ENCODE data around the gene CNTNAP5. TPM values are rescaled to one million over a fixed set of nuclear protein-coding genes. Genes with fewer than 3 reads are reported as not detected.

Gene CNTNAP5
- total RNA-seq, 2 donors from 2014 or later = not detected

GRCh38 chr2:124534028-124534427 is 508.9 kb downstream of the CNTNAP5 start:
- Mint-ChIP-seq H3K27me3 (no peaks in the 10 kb centered on the region), H3K9me3 (peaks cover 17% of the 10 kb centered on the region), H3K4me1 (ENCODE audit: low read depth in 2 of 2) (no peaks in the 10 kb centered on the region), H3K27ac (no peak overlapping the region), H3K36me3 (no peaks in the 10 kb centered on the region), H3K4me3 (no peak overlapping the region)
- ATAC-seq (no peak), DNase-seq (ENCODE audit: low spot score) (no peak)

DNA sequence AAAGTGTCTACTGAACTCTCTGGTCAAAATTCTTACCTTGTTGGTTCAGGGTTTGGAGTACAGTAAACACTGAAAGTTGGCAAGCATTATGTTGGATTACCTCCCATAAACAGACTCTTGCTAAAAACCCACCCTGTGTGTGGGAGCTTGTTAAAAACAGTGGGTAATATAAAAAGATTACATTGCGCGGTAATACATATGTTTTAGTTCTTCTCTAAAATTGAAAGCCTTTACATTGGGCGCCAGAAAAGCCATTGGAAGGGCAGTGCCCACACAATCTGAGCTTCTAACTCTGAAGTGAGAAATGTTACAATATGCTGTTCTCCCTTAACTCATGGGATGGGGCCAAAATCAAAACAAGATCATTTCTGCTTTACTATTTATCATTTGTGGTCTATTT is 510.7 kb downstream of the CNTNAP5 start:
- H3K4me1 Mint-ChIP-seq (ENCODE audit: low read depth in 2 of 2) = no peaks in the 10 kb centered on the region
- DNase-seq (ENCODE audit: low spot score) (no peak), ATAC-seq (no peak)
- H3K4me3 Mint-ChIP-seq = no peak overlapping the region
- no peaks in the 10 kb centered on the region for H3K27me3 Mint-ChIP-seq
- H3K36me3 Mint-ChIP-seq = no peaks in the 10 kb centered on the region
- H3K27ac Mint-ChIP-seq = no peak overlapping the region
- peaks cover 13% of the 10 kb centered on the region for H3K9me3 Mint-ChIP-seq

- Mint-ChIP-seq H3K27ac (no peak overlapping the region), H3K36me3 (no peaks in the 10 kb centered on the region), H3K27me3 (no peaks in the 10 kb centered on the region), H3K4me1 (ENCODE audit: low read depth in 2 of 2) (no peaks in the 10 kb centered on the region), H3K9me3 (peaks cover 13% of the 10 kb centered on the region), H3K4me3 (no peak overlapping the region)
- DNase-seq (ENCODE audit: low spot score) (no peak), ATAC-seq (no peak)
These were observed 511.5 kb downstream of the CNTNAP5 start for GRCh38 chr2:124536591-124536990.

DNA sequence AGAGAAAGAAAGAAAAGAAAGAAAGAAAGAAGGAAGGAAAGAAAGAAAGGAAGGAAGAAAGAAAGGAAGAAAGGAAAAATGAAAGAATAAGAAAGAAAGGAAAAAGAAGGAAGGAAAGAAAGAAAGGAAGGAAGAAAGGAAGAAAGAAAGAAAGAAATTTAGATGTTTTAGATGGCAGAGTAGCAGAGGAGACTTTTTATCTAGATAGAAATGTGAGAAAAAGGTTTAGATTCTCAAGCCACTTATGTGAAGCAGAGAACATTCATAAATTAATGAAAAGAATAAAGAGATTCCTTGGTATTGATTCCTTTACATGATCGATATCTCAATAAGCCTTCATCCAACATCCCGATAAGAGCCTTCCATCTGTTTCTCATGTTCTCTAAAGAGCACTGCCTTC is 513.5 kb downstream of the CNTNAP5 start:
- Mint-ChIP-seq H3K27ac (no peak overlapping the region), H3K27me3 (no peaks in the 10 kb centered on the region), H3K9me3 (peaks cover 17% of the 10 kb centered on the region), H3K4me3 (no peak overlapping the region), H3K4me1 (ENCODE audit: low read depth in 2 of 2) (no peaks in the 10 kb centered on the region), H3K36me3 (no peaks in the 10 kb centered on the region)
- DNase-seq (ENCODE audit: low spot score) (no peak), ATAC-seq (no peak)

DNA sequence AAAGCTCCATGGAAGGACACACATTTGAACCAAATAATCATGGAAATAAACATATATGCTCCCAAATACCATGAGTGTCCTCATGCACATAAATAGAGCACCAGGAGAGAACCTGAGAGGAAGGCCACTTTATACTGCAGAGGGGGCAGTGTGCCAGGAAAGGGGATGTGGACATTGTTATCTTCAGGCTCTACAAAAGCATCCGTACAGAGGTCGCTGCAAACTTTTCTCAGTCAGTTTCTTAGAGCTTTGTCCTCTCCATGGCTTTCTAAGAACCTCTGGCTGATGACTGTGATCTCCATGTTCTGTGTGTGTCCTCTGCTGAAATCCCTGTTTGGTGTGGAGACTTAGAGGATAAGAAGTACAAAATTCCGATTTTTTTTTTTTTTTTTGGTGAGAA is 515.7 kb downstream of the CNTNAP5 start:
- no peaks in the 10 kb centered on the region for H3K36me3 Mint-ChIP-seq
- H3K4me1 Mint-ChIP-seq (ENCODE audit: low read depth in 2 of 2) = no peaks in the 10 kb centered on the region
- H3K27ac Mint-ChIP-seq = no peak overlapping the region
- no peak overlapping the region for H3K4me3 Mint-ChIP-seq
- H3K9me3 Mint-ChIP-seq = peaks cover 10% of the 10 kb centered on the region
- ATAC-seq (no peak), DNase-seq (ENCODE audit: low spot score) (no peak)
- H3K27me3 Mint-ChIP-seq = no peaks in the 10 kb centered on the region

- Mint-ChIP-seq H3K9me3 (peaks cover 7% of the 10 kb centered on the region), H3K4me3 (no peak overlapping the region), H3K27ac (no peak overlapping the region), H3K4me1 (ENCODE audit: low read depth in 2 of 2) (no peaks in the 10 kb centered on the region), H3K36me3 (no peaks in the 10 kb centered on the region), H3K27me3 (no peaks in the 10 kb centered on the region)
- ATAC-seq = no peak
- DNase-seq (ENCODE audit: low spot score) = no peak
These were observed 518.0 kb downstream of the CNTNAP5 start for GRCh38 chr2:124542932-124543640.

DNA sequence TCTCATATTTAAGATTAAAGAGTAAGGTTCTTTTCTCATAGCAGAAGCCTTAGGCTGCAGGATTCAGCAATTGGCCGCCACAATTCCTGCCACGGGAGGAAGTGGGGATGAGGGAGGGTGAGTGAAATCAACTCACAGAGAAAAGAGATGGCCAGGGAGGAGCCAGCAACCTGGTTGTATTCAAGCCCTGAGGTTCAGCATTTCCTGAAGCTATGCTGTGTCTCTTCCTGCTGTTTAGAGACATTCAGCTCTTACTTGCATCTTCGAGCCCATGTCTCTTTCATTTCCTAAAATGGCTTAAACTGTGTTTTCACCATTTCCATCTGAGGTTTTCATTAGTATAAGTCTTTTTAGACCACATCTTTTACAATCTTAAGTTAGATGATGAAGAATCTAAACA is 522.6 kb downstream of the CNTNAP5 start:
- DNase-seq (ENCODE audit: low spot score) (no peak), ATAC-seq (no peak)
- Mint-ChIP-seq H3K27ac (no peak overlapping the region), H3K9me3 (no peaks in the 10 kb centered on the region), H3K4me1 (ENCODE audit: low read depth in 2 of 2) (no peaks in the 10 kb centered on the region), H3K4me3 (no peak overlapping the region), H3K27me3 (no peaks in the 10 kb centered on the region), H3K36me3 (no peaks in the 10 kb centered on the region)

DNA sequence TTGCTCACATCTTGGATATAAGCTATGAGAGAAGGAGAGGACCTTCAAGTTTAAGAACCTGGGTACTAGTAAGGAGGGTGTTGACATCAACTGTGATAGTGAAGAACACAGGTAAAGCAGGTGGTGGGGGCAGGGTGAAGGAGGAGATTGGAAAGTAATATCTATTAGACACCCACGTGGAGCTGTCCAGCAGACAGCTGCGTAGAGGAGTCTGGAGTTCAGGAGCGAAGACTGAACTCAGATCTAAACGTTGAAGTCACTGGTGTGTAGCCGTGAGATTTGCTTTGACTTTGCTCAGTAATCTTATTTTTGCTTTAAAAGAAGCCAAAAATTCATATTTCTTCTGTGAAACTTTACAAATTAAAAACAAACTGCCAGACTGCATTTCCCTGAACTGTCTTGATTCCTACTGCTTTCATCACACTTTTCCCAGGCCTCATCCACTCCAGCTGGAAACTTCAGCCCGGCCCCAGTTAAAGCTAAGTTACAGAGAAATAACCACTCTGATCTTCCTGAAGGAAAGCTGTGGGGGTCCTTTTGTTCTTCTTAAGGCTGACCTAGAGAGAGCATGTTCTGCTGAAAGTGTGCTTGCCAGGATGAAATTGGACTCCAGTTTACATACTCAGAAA is 533.3 kb downstream of the CNTNAP5 start:
- no peaks in the 10 kb centered on the region for H3K4me1 Mint-ChIP-seq (ENCODE audit: low read depth in 2 of 2)
- no peaks in the 10 kb centered on the region for H3K36me3 Mint-ChIP-seq

DNA sequence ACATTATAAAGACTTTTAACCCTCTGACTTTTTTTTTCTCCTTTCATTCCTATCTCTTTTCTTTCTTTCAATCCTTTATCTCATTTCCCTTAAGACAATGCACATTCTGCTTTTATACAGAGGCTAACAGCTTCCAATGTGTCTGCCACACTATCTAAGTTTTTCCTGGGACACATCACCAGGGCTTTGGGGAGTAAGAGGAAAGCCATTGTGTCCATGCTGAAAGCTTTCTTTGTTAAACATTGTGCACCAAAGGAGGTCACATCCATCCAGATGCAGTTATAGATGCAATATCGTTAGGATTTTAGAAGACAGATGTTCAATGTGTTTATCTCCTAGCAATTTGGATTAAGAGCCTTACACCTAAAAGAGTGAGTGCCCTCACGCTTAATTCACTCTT is 534.1 kb downstream of the CNTNAP5 start:
- ATAC-seq = no peak
- no peaks in the 10 kb centered on the region for H3K27me3 Mint-ChIP-seq

More for the DNA sequence above, 533.3 kb downstream of the CNTNAP5 start:
- H3K27ac Mint-ChIP-seq = no peak overlapping the region
- ATAC-seq (no peak), DNase-seq (ENCODE audit: low spot score) (no peak)
- H3K27me3 Mint-ChIP-seq = no peaks in the 10 kb centered on the region
- H3K9me3 Mint-ChIP-seq = peaks cover 15% of the 10 kb centered on the region
- no peak overlapping the region for H3K4me3 Mint-ChIP-seq

DNA sequence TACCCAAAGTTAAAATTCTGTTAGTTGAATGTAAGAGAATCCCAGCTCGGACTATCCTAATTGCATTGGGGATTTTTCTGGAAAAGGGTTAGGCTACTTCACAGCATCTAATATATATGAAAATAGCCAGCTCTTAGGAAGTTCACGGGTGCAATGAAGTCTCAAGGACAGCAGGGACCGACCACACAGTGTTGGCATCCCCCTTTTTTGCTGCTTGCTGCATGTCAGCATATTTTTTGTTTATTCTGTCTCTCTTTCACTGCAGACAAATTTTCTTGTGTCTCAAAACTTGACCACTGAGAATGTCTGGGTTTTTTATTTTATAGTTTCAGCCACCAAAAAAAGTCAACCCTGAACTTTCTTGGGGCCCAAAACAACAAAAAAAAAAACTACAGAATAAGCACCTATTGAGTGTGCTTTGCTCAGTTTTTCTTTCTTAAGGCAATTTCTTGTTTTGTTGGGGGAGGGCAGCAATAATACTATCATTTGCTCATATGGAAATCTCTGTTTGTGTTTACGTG is 535.6 kb downstream of the CNTNAP5 start:
- DNase-seq (ENCODE audit: low spot score) (no peak), ATAC-seq (no peak)
- H3K36me3 Mint-ChIP-seq = no peaks in the 10 kb centered on the region
- H3K27ac Mint-ChIP-seq = no peak overlapping the region
- no peaks in the 10 kb centered on the region for H3K4me1 Mint-ChIP-seq (ENCODE audit: low read depth in 2 of 2)
- no peaks in the 10 kb centered on the region for H3K27me3 Mint-ChIP-seq
- no peak overlapping the region for H3K4me3 Mint-ChIP-seq
- H3K9me3 Mint-ChIP-seq = peaks cover 19% of the 10 kb centered on the region

More for the DNA sequence above, 534.1 kb downstream of the CNTNAP5 start:
- Mint-ChIP-seq H3K4me1 (ENCODE audit: low read depth in 2 of 2) (no peaks in the 10 kb centered on the region), H3K9me3 (peaks cover 19% of the 10 kb centered on the region), H3K4me3 (no peak overlapping the region), H3K36me3 (no peaks in the 10 kb centered on the region), H3K27ac (no peak overlapping the region)
- no peak for DNase-seq (ENCODE audit: low spot score)

DNA sequence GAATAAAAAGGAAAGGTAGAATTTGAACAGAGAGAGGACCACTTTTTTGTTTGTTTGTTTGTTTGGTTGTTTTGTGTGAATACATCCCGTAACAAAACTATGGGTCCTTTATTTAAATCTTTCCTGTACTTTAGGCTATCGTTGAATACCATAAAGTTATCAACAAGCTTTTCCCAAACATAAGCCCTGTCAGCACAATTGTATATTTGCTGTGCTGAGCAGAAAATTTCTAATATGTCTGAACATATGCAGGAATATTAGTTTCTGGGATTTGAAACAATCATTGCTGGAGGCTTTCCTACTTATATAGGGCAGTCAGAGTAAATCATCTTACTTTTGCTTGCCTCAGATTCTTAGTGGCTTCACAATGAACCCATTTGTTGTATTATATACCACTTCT is 536.4 kb downstream of the CNTNAP5 start:
- no peaks in the 10 kb centered on the region for H3K4me1 Mint-ChIP-seq (ENCODE audit: low read depth in 2 of 2)
- H3K9me3 Mint-ChIP-seq = peaks cover 20% of the 10 kb centered on the region
- no peak for DNase-seq (ENCODE audit: low spot score)
- no peak overlapping the region for H3K4me3 Mint-ChIP-seq
- no peak overlapping the region for H3K27ac Mint-ChIP-seq
- no peaks in the 10 kb centered on the region for H3K27me3 Mint-ChIP-seq
- no peaks in the 10 kb centered on the region for H3K36me3 Mint-ChIP-seq
- no peak for ATAC-seq

- H3K27me3 Mint-ChIP-seq = no peaks in the 10 kb centered on the region
- H3K27ac Mint-ChIP-seq = no peak overlapping the region
- DNase-seq (ENCODE audit: low spot score) (no peak), ATAC-seq (no peak)
- H3K4me3 Mint-ChIP-seq = no peak overlapping the region
- peaks cover 16% of the 10 kb centered on the region for H3K9me3 Mint-ChIP-seq
- no peaks in the 10 kb centered on the region for H3K36me3 Mint-ChIP-seq
- no peaks in the 10 kb centered on the region for H3K4me1 Mint-ChIP-seq (ENCODE audit: low read depth in 2 of 2)
These were observed 538.3 kb downstream of the CNTNAP5 start for GRCh38 chr2:124563426-124563825.

DNA sequence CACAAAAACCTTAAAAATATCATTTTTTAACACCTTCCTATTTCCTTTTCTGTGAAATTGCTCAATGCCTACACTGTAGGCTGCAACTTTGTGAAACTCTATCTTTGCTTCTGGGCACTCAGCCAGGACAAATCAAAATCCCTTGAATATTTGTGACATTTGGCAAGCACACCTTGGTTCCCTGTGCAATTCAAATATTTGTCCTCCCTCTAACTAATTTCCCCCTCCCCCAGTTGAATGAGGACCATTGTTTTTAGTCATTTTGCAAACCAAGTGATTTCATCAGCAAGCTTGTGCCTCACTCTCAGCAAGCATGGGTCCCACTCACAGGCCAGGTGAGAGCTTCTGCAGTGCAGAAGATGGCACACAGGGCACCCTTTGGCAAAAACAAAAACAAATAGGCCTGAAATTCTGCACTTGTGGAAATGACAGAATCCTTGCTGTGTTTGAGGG is 541.5 kb downstream of the CNTNAP5 start:
- Mint-ChIP-seq H3K9me3 (peaks cover 27% of the 10 kb centered on the region), H3K4me3 (no peak overlapping the region), H3K27ac (no peak overlapping the region), H3K36me3 (peaks cover 5% of the 10 kb centered on the region), H3K4me1 (ENCODE audit: low read depth in 2 of 2) (no peaks in the 10 kb centered on the region), H3K27me3 (no peaks in the 10 kb centered on the region)
- DNase-seq (ENCODE audit: low spot score) = no peak
- ATAC-seq = no peak

DNA sequence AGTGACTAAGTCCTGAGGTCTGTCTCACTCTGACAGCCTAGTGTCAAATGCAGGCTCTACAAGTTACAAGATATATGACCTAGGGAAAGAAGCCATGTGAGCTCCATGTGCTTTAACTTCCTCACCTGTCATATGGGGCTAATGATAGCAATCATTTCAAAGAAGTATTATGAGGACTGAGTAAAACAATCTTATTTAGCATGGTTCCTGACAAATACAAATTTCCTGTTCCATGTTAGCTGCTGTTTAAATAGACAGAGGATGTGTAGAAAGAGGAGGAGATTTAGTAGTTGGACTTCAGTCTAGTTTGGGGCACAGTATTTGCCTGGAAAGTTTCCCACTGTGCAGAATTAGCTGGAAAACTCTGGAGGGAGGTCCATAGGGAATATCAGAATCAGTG is 545.8 kb downstream of the CNTNAP5 start:
- no peak for ATAC-seq
- Mint-ChIP-seq H3K27me3 (no peaks in the 10 kb centered on the region), H3K9me3 (peaks cover 19% of the 10 kb centered on the region)

More for the DNA sequence above, 545.8 kb downstream of the CNTNAP5 start:
- no peak overlapping the region for H3K27ac Mint-ChIP-seq
- H3K36me3 Mint-ChIP-seq = peaks cover 5% of the 10 kb centered on the region
- H3K4me1 Mint-ChIP-seq (ENCODE audit: low read depth in 2 of 2) = no peaks in the 10 kb centered on the region
- DNase-seq (ENCODE audit: low spot score) = no peak
- H3K4me3 Mint-ChIP-seq = no peak overlapping the region
